ENCODE results near the gene LCN12.

LCN12 gene

GRCh38 chr9:136960212-136960937, 8.3 kb downstream of the LCN12 start:
- no peaks in the 10 kb centered on the region for H3K27me3 ChIP-seq (ENCODE audit: insufficient read depth, poor library complexity, severe bottlenecking)
- DNase-seq (ENCODE audit: low read depth in 1 of 2, low spot score in 1 of 2) = no peak
- no peak overlapping the region for H3K27ac ChIP-seq (replicated peaks)
- TF ChIP-seq POLR2AphosphoS5 (IDR thresholded peaks at IDR 0.05; ENCODE audit: low read depth) (no peak), GABPA (IDR thresholded peaks at IDR 0.05; ENCODE audit: low read depth) (no peak), CTCF (IDR thresholded peaks at IDR 0.05; ENCODE audit: insufficient read depth, low read length) (no peak), SPI1 (IDR thresholded peaks at IDR 0.05; ENCODE audit: borderline replicate concordance, low read depth) (no peak)
- TF ChIP-seq, protein P1, sequence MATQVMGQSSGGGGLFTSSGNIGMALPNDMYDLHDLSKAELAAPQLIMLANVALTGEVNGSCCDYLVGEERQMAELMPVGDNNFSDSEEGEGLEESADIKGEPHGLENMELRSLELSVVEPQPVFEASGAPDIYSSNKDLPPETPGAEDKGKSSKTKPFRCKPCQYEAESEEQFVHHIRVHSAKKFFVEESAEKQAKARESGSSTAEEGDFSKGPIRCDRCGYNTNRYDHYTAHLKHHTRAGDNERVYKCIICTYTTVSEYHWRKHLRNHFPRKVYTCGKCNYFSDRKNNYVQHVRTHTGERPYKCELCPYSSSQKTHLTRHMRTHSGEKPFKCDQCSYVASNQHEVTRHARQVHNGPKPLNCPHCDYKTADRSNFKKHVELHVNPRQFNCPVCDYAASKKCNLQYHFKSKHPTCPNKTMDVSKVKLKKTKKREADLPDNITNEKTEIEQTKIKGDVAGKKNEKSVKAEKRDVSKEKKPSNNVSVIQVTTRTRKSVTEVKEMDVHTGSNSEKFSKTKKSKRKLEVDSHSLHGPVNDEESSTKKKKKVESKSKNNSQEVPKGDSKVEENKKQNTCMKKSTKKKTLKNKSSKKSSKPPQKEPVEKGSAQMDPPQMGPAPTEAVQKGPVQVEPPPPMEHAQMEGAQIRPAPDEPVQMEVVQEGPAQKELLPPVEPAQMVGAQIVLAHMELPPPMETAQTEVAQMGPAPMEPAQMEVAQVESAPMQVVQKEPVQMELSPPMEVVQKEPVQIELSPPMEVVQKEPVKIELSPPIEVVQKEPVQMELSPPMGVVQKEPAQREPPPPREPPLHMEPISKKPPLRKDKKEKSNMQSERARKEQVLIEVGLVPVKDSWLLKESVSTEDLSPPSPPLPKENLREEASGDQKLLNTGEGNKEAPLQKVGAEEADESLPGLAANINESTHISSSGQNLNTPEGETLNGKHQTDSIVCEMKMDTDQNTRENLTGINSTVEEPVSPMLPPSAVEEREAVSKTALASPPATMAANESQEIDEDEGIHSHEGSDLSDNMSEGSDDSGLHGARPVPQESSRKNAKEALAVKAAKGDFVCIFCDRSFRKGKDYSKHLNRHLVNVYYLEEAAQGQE (IDR thresholded peaks at IDR 0.05; ENCODE audit: insufficient replicate concordance, low read depth) = no peak
- no peak overlapping the region for H3K4me3 ChIP-seq (replicated peaks; ENCODE audit: insufficient read depth, low read length)

DNA sequence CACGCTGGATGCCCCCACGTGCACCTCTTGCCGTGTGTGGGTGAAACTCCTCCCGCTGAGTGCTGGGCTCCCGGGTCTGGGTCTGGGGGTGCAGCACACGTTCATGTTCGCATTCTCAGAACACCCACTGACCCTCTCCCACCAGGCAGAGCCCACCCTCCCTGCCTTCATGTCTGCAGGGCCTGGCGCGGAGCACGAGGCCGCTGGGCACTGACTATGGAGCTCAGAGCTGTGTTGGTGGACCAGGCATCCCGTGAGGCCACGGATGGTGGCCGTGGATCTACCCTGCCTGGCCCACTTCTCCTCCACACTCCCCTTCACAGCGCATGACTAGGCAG, 8.8 kb downstream of the LCN12 start:
- Histone ChIP-seq H3K4me3 (replicated peaks; ENCODE audit: insufficient read depth, low read length) (no peak overlapping the region), H3K27ac (replicated peaks) (no peak overlapping the region), H3K27me3 (ENCODE audit: insufficient read depth, poor library complexity, severe bottlenecking) (no peaks in the 10 kb centered on the region)
- no peak for DNase-seq (ENCODE audit: low read depth in 1 of 2, low spot score in 1 of 2)
- TF ChIP-seq POLR2AphosphoS5 (IDR thresholded peaks at IDR 0.05; ENCODE audit: low read depth) = no peak
- no peak for TF ChIP-seq SPI1 (IDR thresholded peaks at IDR 0.05; ENCODE audit: borderline replicate concordance, low read depth)
- TF ChIP-seq, protein P1 (IDR thresholded peaks at IDR 0.05; ENCODE audit: insufficient replicate concordance, low read depth) = no peak
- no peak for TF ChIP-seq GABPA (IDR thresholded peaks at IDR 0.05; ENCODE audit: low read depth)
- no peak for TF ChIP-seq CTCF (IDR thresholded peaks at IDR 0.05; ENCODE audit: insufficient read depth, low read length)

- no peak for DNase-seq (ENCODE audit: low read depth in 1 of 2, low spot score in 1 of 2)
- TF ChIP-seq, protein P1 (IDR thresholded peaks at IDR 0.05; ENCODE audit: insufficient replicate concordance, low read depth) = no peak
- TF ChIP-seq POLR2AphosphoS5 (IDR thresholded peaks at IDR 0.05; ENCODE audit: low read depth) (no peak), GABPA (IDR thresholded peaks at IDR 0.05; ENCODE audit: low read depth) (no peak), SPI1 (IDR thresholded peaks at IDR 0.05; ENCODE audit: borderline replicate concordance, low read depth) (no peak), CTCF (IDR thresholded peaks at IDR 0.05; ENCODE audit: insufficient read depth, low read length) (no peak)
- H3K27ac ChIP-seq (replicated peaks) = no peak overlapping the region
These were observed 9.4 kb downstream of the LCN12 start for GRCh38 chr9:136961279-136962065.

More at GRCh38 chr9:136961279-136962065, 9.4 kb downstream of the LCN12 start:
- Histone ChIP-seq H3K4me3 (replicated peaks; ENCODE audit: insufficient read depth, low read length) (no peak overlapping the region), H3K27me3 (ENCODE audit: insufficient read depth, poor library complexity, severe bottlenecking) (no peaks in the 10 kb centered on the region)

Measured in HL-60 (cell line).